Midbrain (tissue), 1 donor: ENCODE results near the gene RGS10.

ENCODE experiments used
- DNase-seq: peaks from one replicate; lab custom pipeline; 2025; lab: John Stamatoyannopoulos, UW

The RGS10 gene

GRCh38 chr10:119518176-119518575 lies 24.3 kb downstream of the RGS10 start:
- DNase-seq: no peak

GRCh38 chr10:119517235-119518141 lies 25.0 kb downstream of the RGS10 start:
- DNase-seq: no peak

DNA sequence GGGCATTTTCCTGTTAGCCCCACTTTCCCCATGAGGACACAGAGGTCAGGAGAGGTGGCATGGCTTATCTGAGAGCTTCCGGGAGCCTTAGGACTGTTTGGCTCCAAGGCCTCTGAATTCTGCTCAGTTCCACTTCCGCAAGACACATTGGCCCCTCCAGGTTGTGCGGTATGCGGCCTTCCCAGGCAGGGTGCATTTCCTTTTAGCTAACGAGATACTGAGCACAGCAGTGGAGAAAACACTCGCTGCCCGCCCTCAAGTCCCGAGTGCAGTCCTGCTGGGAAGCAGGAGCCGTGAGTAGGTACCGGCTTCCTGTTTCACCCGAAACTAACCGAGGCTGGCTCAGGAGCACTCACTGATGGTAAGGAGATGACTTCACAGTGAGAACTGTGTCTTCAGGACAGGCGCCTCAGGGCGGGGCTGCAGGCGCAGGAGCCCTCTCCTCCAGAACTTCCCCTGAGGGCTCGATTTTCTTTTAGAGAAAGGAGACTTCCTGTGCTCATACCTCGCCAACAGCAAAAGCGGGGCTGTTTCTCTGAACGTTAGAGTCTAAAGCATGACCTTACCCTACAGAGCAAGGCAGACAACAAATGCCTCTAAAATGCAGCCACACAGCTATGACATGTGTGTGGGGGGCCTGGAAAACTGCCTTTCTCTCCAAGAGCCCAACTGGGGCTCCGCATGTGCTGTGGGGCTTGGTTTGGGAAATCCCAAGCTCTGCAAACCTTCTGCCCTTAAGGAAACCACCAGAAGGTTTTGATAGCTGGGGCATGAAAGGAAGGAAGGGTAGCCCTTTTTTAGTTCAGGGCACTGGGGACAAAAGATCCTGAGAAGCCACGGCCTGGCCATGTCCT lies 25.9 kb downstream of the RGS10 start:
- DNase-seq: no peak

- DNase-seq: no peak
Measured at GRCh38 chr10:119515511-119516045, 26.9 kb downstream of the RGS10 start.

DNA sequence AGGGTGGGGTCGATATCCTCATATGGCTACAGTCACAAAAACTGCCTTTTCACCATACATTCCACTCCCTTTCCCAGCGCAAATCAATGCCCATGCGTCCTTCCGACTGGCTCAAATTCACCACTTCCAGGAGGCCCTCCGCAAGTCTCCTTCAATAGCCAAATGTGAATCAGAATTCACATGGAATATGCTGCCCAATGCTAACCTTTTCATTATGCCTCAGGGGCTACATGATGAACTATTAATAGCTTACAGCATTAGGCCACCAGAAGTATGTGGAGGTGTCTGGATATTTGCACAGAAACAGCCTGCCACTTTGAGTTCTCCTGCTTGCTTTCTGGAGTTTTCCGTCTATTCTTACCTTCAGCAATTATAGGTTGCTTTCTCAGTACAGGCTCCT lies 27.7 kb downstream of the RGS10 start:
- no peak for DNase-seq

- DNase-seq: no peak
Measured at GRCh38 chr10:119511828-119512515, 30.5 kb downstream of the RGS10 start.

- DNase-seq: no peak
Measured at GRCh38 chr10:119509909-119510451, 32.5 kb downstream of the RGS10 start.

GRCh38 chr10:119507115-119507514 lies 35.4 kb downstream of the RGS10 start:
- DNase-seq: no peak

DNA sequence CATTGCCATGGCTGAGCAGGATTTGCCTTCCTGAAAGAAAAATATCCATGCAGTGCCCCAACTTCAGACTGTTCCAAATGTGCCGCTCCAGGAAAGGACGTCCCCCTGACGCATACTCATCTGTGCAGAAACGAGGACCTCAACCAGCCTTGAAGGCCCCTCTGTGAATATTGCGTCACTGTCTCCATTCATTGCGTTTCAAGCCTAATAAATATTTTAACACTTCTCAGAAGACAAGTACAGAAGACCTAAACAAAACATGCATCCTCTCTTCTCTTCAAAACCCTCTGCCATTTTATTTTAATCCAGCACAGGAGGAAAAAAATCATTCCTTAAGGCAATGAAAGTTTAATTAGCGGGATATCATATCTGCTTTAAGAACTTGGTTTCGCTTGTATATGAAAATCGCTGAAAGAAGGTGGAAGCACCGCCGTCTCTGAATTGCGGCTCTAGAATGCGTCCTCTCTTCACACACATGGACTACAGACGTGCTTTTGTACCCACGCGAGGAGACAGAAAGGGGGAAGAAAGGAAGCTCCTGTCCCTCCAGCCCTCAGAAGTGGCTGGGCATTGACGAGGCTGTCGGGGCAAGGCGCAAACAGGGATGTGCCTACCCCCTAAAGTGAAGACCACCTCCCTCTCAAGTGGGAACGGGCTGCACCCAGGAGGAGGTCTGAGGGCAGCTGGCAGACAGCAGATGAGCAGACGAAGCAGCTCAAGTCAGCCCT lies 36.8 kb downstream of the RGS10 start:
- no peak for DNase-seq

GRCh38 chr10:119505131-119505551 lies 37.4 kb downstream of the RGS10 start:
- DNase-seq: no peak

- no peak for DNase-seq
Measured at GRCh38 chr10:119504651-119505050, 37.9 kb downstream of the RGS10 start.

GRCh38 chr10:119503821-119504220 lies 38.7 kb downstream of the RGS10 start:
- no peak for DNase-seq

DNA sequence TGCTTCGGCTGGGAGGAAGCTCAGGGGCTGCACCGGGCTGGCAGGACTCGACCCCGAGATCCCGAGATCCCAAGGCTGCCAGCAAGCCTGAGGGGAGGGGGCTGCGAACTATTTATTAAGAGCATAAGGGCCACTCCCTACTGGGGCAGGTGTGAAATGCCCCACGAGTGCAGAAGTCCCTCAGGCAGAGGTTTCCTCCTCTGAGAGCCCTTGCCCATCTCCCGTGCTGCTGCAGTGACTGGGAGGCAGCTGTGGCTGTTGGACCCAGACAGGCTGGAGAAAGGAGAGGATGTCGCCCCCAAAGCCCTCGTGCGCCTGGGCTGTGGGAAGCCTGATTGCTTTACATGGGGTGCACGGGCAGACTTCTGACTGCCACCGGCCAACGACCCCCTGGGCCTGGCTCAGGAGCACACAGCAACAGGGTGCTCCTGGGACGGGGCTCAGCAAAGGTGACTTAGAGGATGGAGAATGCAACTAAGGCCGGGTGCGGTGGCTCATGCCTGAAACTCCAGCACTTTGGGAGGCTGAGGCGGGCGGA lies 39.8 kb downstream of the RGS10 start:
- DNase-seq: no peak

DNA sequence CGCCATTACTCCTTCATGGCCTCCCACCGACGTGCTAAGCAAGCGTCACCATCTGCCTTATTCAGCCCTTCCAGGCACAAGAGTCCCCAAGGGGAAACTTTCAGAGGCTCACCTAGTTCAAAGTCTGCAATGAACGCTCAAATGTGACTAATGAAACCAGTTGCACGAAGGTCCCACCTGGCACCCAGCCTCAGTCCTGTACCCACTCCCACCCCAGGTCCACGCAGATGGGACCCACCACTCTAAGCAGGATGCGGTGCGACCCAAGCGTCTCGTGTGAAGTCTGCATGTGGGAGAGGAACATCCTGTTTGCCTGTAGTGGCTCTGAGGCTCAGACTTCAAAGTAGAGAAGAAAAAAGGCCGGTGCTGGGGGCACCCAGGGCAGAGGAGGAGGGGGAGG lies 40.3 kb downstream of the RGS10 start:
- no peak for DNase-seq

DNA sequence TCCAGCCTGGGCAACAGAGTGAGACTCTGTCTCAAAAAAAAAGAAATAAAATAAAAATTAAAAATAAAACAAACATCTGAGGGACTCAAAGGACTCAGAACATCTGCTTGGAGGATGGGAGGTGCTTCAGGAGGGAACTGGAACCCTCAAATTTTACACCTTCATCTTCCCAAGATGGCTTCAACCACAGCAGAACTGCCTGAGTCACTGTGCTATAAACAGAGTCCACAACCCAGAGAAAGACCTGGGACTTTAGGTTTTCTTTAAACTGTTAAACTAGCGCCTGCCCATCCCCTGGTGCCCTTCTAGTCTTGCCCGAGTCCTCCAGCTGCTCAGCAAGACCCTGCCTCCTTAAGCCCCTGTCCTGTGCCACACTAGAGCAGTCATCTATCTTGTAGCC lies 40.8 kb downstream of the RGS10 start:
- DNase-seq: no peak

GRCh38 chr10:119500821-119501220 lies 41.7 kb downstream of the RGS10 start:
- DNase-seq: no peak

DNA sequence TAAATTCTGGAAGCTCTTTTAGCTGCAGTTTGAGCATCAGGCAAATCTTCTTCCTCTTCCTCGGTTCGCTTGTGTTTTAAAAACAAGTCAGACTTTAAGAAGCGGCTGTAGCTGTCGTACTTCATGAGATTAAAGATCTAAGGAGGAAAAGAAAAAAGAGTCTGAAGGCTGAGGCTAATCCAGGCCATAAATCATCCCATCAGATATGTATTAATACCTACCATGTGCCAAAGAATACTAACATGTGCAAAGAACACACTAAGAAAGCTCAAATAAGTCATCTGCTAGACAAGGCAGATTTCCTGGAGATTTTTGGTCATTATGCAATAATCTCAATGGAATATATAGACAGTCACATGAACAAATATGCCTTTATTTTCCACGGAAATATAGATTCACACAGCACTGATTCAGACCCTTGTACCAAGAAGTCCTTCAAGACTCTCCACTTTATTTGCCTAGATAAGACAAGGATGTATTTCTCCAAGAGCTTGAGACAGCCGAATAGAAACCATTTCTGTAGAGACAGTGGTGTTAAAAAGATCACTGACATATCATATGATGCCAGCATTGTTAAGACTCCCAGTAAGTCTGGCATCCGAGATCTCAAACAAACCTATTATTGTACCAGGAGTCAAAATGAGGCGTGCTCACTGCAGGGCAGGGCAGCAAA lies 42.3 kb downstream of the RGS10 start:
- DNase-seq: no peak

DNA sequence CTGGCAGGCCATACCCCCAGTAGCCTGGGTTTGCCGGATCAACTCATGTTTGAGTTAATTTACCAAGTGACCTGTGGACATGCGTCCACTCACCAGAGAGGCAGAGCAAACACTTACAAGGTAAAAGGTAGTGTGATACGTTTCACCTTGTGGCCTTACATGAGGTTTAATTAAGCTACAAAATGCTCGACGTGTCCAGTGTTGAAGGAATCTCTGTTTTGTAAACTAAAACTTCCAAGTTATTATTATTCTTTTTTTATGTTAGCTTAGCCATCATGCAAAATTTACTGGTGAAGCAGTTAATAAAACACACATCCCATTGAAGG lies 42.9 kb downstream of the RGS10 start:
- DNase-seq: no peak

DNA sequence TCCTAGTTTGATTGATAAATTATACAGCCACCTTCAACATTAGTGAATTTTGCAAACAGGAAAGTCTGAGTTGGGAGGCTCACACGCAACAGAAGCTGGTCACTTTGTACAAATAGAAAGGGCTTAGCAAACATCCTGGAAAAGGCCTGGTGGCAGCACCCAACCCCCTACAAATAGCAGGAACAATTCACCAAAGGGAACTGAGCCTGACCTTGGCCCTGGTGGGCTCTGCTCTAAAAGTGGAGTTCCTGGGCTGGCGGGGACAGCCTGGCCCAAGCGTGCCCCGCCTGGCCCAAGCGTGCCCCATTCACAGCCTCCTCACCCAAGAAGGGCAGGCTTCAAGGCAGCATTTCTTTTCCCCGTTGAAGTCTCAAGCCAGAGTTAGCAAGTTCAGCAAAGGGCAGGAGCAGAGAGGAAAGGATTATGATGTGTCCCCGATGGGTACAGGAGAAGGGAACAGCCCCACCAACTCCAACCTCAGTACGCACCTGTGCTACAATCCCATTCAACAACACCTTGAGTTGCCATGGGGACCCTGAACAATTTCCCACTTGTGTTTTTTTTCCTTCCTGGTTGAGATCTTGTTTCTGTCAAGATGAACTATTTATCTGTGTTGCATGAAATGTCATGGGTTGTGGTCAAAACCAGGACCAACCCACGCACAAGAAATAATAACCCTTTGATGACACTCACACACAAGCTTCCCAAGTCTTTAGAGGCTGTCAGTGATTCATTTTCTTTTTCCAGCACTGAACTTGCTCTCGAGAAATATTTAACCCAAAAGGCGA lies 43.4 kb downstream of the RGS10 start:
- DNase-seq: no peak

DNA sequence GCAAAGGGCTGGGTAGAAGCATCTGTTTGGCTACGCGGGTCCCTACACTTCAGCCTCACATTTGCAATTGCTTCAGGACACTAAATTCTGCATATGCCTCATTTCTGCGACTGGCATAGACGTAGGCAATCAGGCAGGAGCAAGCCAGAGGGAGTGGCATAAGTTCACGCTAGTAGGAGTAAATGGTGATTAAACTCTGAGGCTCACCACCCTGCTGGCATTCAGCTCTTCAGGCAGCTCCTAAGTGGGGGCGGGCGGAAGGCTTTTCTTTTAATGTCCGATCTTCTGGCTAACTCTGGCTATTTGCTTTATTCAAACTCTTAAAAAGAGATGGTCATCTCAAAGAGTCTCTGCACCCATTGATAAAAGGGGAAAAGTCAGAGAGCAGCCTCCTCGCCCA lies 45.3 kb downstream of the RGS10 start:
- DNase-seq: no peak
